Fibroblast of peridontal ligament (primary cell): Measurements from ENCODE around the gene FLNC.

Experiments
- DNase-seq: peaks from one replicate; pipeline ENCODE4 v3.0.0-alpha.2; 2010; ENCODE audit errors: extremely low read depth

FLNC gene

GRCh38 chr7:128861957-128862570, 31.9 kb downstream of the FLNC start:
- no peak for DNase-seq

GRCh38 chr7:128862571-128863432, 32.6 kb downstream of the FLNC start, which contains the start of gene ATP6V1F:
Gene ATP6V1F, plus strand, starts transcription at chr7:128862856. Its CDS starts 49 bp downstream, at chr7:128862905.
- DNase-seq = peak; percentile 96

GRCh38 chr7:128863433-128863989, 33.3 kb downstream of the FLNC start:
- DNase-seq = peak; percentile 77

DNA sequence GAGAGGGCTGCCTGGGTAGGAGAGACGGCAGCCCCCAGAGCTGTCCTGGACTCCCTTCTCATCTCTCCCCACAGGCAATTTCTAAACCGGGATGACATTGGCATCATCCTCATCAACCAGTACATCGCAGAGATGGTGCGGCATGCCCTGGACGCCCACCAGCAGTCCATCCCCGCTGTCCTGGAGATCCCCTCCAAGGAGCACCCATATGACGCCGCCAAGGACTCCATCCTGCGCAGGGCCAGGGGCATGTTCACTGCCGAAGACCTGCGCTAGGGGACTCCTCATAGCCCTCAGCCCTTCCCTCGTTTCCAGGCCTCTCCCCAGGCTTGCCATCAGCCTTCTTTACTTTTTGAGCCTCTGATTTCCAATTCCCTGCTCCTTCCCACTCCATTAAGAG, 35.1 kb downstream of the FLNC start:
- DNase-seq = no peak

DNA sequence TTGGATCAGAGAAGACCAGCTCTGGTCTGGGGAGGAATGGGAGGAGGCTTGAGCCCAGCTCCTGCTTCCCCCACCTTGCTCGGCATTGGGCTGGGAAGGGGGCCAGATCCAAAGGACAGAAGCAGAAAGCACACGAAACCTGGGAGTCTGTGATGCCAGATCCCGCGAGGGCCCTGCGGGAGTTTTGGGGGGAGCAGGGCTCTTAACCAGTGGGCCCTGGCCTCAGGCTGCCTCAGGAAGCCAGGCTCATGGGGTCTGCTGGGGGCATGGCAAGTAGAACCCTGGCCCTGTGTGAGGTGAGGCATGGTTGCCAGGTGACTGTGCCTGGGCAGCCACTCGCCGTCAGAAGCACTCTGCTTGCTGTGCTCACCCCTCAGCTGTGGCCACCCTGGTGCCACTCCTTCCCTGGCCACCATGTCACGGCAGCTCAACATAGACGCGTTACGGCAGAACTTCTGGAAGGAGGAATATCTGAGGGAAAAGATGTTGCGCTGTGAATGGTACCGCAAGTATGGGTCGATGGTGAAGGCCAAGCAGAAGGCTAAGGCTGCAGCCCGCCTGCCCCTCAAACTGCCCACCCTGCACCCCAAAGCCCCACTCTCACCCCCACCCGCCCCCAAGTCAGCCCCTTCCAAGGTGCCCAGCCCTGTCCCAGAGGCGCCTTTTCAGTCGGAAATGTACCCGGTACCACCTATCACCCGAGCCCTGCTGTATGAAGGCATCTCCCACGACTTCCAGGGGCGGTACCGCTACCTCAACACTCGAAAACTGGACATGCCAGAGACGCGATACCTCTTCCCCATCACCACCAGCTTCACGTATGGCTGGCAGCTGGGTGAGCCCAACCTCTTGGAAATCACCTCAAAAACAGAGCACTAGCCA, 36.0 kb downstream of the FLNC start:
- DNase-seq = no peak

GRCh38 chr7:128867241-128867640, 37.0 kb downstream of the FLNC start:
- DNase-seq = no peak

DNA sequence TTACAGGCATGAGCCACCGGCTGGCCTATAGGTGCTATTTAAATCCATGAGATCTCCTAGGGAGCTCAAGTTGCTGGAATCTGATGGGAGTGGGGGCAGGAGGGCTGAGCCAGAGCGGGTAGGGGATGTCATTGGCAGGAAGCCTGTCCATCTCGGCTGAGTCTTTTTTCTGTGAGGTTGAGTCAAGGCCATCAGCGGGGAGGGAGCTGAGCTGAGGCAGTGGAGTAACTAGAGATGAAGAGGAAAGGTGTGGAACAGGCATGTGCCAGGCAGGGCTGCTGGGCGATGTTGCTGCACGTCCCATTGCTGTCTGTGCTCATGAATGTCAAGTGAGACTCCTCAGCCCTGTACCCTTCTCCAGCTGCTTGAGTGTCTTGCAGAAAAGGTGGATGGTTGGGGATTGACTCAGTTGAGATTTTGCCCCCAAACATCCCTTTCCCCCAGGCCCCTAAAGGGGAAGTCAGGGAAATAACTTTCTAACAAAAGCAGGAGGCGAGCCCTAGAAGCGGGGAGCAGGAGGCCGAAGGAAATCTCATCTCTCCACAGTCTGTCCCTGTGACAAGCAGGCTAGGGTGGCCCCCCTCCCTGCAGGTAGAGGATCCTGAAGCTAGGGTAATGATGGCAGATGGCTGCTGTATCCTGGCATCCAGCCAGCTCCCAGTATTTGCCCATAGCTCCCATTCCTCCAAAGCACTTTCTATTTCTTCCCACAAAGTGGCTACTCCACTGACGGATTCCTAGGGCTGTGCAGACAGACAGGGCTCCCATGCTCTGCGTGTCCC, 37.8 kb downstream of the FLNC start:
- DNase-seq = no peak

- no peak for DNase-seq
Measured at GRCh38 chr7:128868624-128869137, 38.5 kb downstream of the FLNC start.

DNA sequence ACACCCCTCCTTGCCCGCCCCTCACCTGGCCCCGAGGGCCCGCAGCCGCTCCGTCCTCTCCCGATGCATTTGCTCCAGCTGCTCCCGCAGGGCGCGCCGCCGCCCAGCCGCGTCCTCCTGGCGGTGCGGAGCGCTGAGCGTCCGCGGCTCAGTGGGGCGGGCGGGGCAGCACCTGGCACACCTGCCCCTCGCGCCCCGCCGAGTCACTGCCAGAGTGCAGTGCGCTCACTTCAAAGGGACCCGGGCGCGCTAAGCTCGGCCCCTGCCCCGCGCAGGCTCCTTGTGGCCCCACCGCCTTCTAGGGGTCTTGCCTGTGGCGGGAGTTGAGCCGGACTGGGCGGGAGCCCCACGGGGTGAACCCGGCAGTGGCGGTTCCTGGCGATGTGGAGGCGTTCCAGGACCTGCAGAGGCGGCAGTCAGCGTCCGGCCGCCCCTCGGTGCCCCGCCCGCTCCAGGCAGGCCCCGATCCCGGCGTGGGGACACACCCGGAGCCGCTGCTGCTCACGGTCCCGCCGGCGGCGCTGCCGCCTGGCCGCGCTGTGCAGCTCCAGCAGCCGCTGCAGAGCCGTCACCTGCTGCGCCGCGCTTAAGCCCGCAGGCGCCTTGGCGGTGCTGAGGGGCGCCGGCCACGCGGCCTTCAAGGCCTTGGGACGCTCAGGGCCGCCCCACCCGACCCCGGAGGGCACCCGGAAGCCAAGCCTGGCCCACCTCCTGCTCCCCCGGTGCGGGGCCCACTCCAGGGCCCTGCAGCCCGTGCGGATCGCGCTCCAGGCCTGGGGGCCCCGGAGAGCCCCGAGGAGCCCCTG, 39.1 kb downstream of the FLNC start:
- DNase-seq = no peak

- no peak for DNase-seq
Measured at GRCh38 chr7:128869944-128870285, 39.7 kb downstream of the FLNC start.

DNA sequence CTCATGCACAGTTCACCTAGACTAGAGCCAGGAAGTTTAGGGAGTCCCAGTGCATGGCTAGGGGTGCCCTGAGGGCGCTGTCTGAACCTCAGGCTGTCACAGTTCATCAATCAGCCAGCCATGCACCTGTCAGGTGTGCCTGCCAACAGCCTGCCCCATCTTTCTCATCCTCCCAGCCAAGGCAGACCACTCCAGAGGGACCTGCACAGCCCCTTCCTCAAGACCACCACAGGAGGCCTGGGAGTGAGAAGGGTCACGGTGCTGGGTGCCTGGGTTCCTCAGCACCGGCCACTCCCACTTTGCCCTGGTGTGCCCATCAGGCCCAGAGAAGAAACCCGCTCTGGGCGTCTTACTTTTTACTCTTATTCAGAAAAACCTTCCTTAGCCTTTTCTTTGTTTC, 40.8 kb downstream of the FLNC start:
- DNase-seq = no peak

DNA sequence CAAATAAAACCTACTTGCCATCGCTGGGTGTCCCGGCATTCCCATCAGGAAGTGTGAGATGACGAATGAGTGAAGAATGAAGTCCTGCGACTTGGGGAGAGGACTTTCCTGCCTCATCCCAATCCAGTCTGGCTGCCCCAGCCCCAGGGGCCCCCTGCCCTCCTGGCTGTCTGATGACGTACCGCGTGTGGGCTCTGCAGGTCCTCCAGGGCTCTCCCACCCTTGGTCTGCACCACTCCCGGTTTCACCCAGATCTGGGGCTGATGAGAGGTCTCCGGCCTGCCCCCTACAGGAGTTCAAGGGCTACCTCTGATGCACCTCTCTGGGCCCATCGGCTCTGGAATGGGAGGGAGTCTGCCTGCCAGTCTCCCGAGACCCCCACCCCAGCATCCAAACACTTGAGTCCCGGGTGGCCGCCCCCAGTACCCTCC, 42.2 kb downstream of the FLNC start:
- no peak for DNase-seq

- no peak for DNase-seq
Measured at GRCh38 chr7:128873234-128873633, 43.0 kb downstream of the FLNC start.

GRCh38 chr7:128874140-128875031, 44.2 kb downstream of the FLNC start:
- DNase-seq = no peak

- no peak for DNase-seq
Measured at GRCh38 chr7:128875523-128875948, 45.3 kb downstream of the FLNC start.

GRCh38 chr7:128876127-128876526, 45.9 kb downstream of the FLNC start:
- DNase-seq = no peak

DNA sequence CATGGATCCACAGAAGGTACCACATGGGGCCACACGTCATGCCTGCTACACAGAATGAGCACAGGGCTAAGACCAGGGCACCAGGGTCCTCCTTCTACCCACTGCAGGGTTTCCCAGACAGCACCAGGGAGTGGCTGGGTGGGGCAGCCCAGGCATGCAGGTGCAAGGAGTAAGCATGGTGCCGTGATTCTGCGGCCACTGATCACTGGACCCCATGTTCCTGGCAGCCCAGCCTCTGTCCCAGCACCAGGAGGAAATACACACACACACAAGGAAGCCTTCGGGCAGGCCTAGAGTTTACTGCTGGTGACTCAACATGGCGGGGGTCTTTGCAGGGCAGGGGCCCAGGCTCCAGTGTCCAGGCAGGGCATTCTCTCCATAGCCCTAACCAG, 46.4 kb downstream of the FLNC start:
- DNase-seq = no peak

DNA sequence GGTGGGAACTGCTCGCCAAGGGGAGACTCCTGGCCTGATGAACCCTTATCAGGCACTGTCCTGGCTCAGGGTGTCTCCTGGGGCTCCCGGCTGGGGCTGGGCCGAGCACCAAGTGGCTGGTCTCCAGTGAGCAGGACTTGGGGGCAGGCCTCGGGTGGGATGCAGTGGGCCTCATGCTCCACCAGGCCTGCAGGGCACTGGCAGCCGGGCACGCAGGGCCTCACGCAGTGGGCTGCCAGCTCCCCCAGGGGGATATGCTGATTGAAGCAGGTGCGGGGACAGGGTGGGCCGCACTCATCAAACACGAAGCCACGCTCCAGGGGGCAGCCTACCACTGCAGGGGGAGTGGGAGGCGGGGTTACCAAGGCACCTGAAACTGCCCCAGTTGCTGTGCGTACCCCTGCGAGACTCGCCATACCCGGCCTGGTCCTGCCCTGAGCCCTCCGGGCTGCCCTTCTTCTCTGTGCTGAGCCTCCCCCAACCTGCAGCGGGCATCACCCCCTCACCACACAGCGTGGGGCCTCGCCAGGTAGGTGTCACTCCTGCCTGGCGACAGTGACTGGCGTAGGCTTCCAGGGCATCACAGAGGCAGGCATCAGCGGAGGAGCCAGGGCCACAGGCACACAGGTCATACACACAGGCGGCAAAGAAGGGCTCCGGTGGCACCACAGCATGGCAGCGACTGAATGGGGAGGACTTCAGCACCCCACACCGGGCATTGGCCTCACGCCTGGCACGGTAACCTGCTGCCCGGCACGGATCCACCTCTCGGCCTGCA, 47.0 kb downstream of the FLNC start:
- DNase-seq = no peak
